HepG2 (cell line): ENCODE measurements around the gene TPCN2. TPM values are rescaled to one million over a fixed set of nuclear protein-coding genes. Genes with fewer than 3 reads are reported as not detected.
A peak's percentile ranks its signal among the peaks of the same experiment; 100 is the strongest.

ENCODE experiments used
- ATAC-seq: fragments of 200-7000 bp; cut with Tn5 transposase; 3 replicates; pipeline ENCODE4 v1.9.1; 2020; ENCODE audit warnings: mild to moderate bottlenecking, moderate library complexity
- BruUV-seq: library from RNA; stranded (reverse); fragments of 400-500 nt; replicated peaks from 2 replicates; lab custom pipeline; 2021; lab: Mats Ljungman, UMichigan
- CTCF ChIA-PET: fragments of 300-600 bp; formaldehyde crosslinking; extraction: SDS; loops from one replicate; lab custom pipeline; 2021; ENCODE audit warnings: low total read pairs, inconsistent platforms, low intra/inter-chr PET ratio; lab: Yijun Ruan, JAX
- POLR2A ChIA-PET: fragments of 350-600 bp; sonication (Branson Sonifier 250); formaldehyde crosslinking; loops from one replicate; lab custom pipeline; 2020; ENCODE audit warnings: antibody characterized with exemption, inconsistent platforms; lab: Yijun Ruan, JAX
- DNase-seq: peaks from one replicate; pipeline ENCODE4 v3.0.0-alpha.2; 2015; ENCODE audit warnings: low spot score
- FAIRE-seq: peaks from 3 replicates; lab custom pipeline; 2011; peaks lifted over from hg19 to GRCh38; lab: Jason Lieb, UNC
- H2AFZ ChIP-seq: one replicate; pipeline ENCODE4 v1.6.1; 2011; ENCODE audit warnings: low read length, inconsistent platforms
- H3K27ac ChIP-seq: fragments of 300-600 bp; 3 replicates; pipeline ENCODE4 v1.8.0; 2011; ENCODE audit warnings: mixed run types, mild to moderate bottlenecking, mixed read lengths, low read length, inconsistent platforms; ENCODE audit not compliant: insufficient read depth; ENCODE audit errors: extremely low read length
- H3K27me3 ChIP-seq, 2 experiments: fragments of 200-600 bp in 1 of 2; 2 replicates in 1 of 2; 3 replicates in 1 of 2; pipeline versions ENCODE4 v1.6.0 to v1.8.0; 2011; ENCODE audit warnings: low read length in 2 of 2, mild to moderate bottlenecking in 2 of 2, moderate library complexity in 2 of 2, inconsistent platforms in 1 of 2; ENCODE audit not compliant: insufficient read depth in 2 of 2, control insufficient read depth in 1 of 2
- H3K36me3 ChIP-seq, 2 experiments: fragments of 200-600 bp in 1 of 2; replicated peaks in 1 of 2; 2 replicates in 1 of 2; 3 replicates in 1 of 2; pipeline versions ENCODE4 v1.5.1 to v1.8.0; 2011; ENCODE audit warnings: low read length in 2 of 2, inconsistent platforms in 1 of 2; ENCODE audit not compliant: insufficient read depth in 2 of 2, control insufficient read depth in 1 of 2
- H3K4me1 ChIP-seq: 2 replicates; pipeline ENCODE4 v1.5.1; 2012; ENCODE audit warnings: low read length, inconsistent platforms; ENCODE audit not compliant: insufficient read depth
- H3K4me2 ChIP-seq: 2 replicates; pipeline ENCODE4 v1.6.0; 2011; ENCODE audit warnings: low read depth, low read length, inconsistent platforms
- H3K4me3 ChIP-seq, 3 experiments: fragments of 200-600 bp in 1 of 3; sonication (generic), shearing (Covaris generic) in 1 of 3; replicated peaks in 1 of 3; 2 replicates each; pipeline ENCODE4 v1.5.1; 2011 to 2016; ENCODE audit warnings: low read length in 3 of 3, inconsistent platforms in 2 of 3, low read depth in 2 of 3, mild to moderate bottlenecking in 2 of 3, control low read depth in 1 of 3, mixed read lengths in 1 of 3; ENCODE audit not compliant: insufficient read depth in 1 of 3
- H3K79me2 ChIP-seq: one replicate; pipeline ENCODE4 v1.6.1; 2011; ENCODE audit warnings: low read length, inconsistent platforms; ENCODE audit not compliant: insufficient read depth
- H3K9ac ChIP-seq: 2 replicates; pipeline ENCODE4 v1.6.0; 2011; ENCODE audit warnings: mild to moderate bottlenecking, low read depth, low read length, inconsistent platforms; ENCODE audit not compliant: insufficient read depth
- H3K9me3 ChIP-seq: 2 replicates; pipeline ENCODE4 v1.5.1; 2012; ENCODE audit warnings: mild to moderate bottlenecking, low read length
- H4K20me1 ChIP-seq: 2 replicates; pipeline ENCODE4 v1.6.0; 2011; ENCODE audit warnings: inconsistent platforms, mild to moderate bottlenecking, low read length, moderate library complexity; ENCODE audit not compliant: insufficient read depth
- BRCA1 ChIP-seq: sonication (generic); formaldehyde crosslinking; IDR thresholded peaks from 2 replicates; pipeline ENCODE4 v1.4.0; 2020; ENCODE audit warnings: missing genetic modification reagents
- FOSL2 ChIP-seq: sonication (generic); formaldehyde crosslinking; IDR thresholded peaks from 2 replicates; pipeline ENCODE4 v1.4.0; 2020; ENCODE audit warnings: missing genetic modification reagents
- SAP130 ChIP-seq: IDR thresholded peaks from 2 replicates; pipeline ENCODE4 v1.6.1; 2016; ENCODE audit warnings: low read depth
- WGBS: methylation state at CpG from one replicate; pipeline ENCODE4 v1.1.6; 2017; ENCODE audit warnings: low lambda C conversion rate; 5-methylcytosine and 5-hydroxymethylcytosine counted together
- in situ Hi-C: cut with HindIII; loops from 2 replicates; pipeline ENCODE4 v1.10.0; 2017; ENCODE audit warnings: low pct_unique_long_range_greater_than_20kb; ENCODE audit not compliant: extremely low pct_ligation_motif_present
- intact Hi-C: fragments of 100-400 bp; cut with micrococcal nuclease; formaldehyde crosslinking; loops from one replicate; pipeline ENCODE4 v1.10.0; 2022; ENCODE audit not compliant: unreplicated experiment
- polyA plus RNA-seq, 8 experiments: library from polyadenylated mRNA; depleted of rRNA in 3 of 8; stranded (reverse) in 7 of 8; unstranded in 1 of 8; fragments of >200 nt; fragmentation: Illumina TruSeq in 4 of 8; extraction: Trizol in 4 of 8; gene quantifications; 2 replicates each; pipeline versions ENCODE4 v1.2.1 to v1.2.3, GENCODE V29; 2011 to 2016; ENCODE audit warnings: low read depth in 4 of 8, missing spikeins in 1 of 8, mixed read lengths in 1 of 8; ENCODE audit not compliant: insufficient read depth in 1 of 8
- total RNA-seq, 5 experiments: library from RNA; depleted of rRNA; stranded (reverse); fragments of >200 nt; fragmentation: Illumina TruSeq; extraction: Trizol; gene quantifications; 2 replicates each; pipeline ENCODE4 v1.2.3, GENCODE V29; 2016; ENCODE audit warnings: low read depth in 1 of 5
- TF ChIP-seq, protein P1 (sequence below): sonication (generic); formaldehyde crosslinking; IDR thresholded peaks from 2 replicates; pipeline ENCODE4 v1.4.0; 2020; ENCODE audit warnings: missing genetic modification reagents
- TF ChIP-seq, protein P2 (sequence below): sonication (generic); formaldehyde crosslinking; IDR thresholded peaks from 2 replicates; pipeline ENCODE4 v1.5.1; 2020; ENCODE audit warnings: mild to moderate bottlenecking, missing genetic modification reagents, moderate library complexity

TPCN2 gene
- total and polyA plus RNA-seq, 2 of the 13 experiments (the other 11 are each of a cell fraction or from before 2014, with no cell fraction given) = 5.6 to 5.9 TPM

DNA sequence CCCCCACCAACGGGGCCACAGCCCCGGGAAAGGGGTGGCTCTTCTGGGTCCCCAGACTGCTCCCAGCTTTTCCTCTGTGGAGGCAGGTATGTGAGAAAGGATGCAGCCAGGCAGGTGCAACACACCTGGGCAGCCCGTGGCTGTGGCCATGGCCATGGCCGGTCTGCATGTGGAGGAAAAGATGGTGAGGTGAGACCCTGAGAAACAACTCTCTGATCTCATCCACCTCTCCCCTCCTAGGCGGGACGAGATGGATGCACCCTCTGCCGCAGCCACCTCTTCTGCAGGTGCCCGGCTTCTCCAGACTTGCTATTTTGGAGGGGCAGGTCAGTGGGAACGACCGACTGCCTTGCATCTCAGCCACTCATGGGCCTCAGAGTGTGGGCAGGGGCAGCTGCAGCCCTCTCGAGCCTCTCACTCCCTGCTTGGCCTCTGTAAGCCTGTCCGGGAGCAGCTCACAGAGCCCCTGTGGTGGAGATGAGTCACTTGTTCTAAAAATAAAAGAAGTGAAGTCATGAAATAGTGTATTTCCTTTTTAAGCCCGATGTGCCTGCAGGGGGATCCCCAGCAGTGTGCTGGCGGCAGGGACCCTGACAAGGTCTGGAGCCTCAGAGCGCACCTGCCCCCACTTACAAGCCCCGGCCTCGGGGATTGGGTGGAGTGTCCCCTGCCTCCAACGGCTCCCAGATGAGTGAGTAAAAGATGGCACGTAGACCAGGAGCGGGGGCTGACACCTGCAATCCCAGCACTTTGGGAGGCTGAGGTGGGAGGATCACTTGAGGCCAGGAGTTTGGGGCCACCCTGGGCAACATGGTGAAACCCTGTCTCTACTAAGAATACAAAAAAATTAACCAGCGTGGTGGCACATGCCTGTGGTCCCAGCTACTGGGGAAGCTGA, 117.7 kb downstream of the TPCN2 start:
- no peaks in the 10 kb centered on the region for H3K36me3 ChIP-seq
- H3K9ac ChIP-seq = no peak overlapping the region
- intact Hi-C loops = no loop called here
- FAIRE-seq = no peak
- TF ChIP-seq BRCA1 (CRISPR knock-in tag) = no peak
- TF ChIP-seq FOSL2 = peak; percentile 78
- 0 out of 2 replicates have a peak, but pooled peaks have one; percentile 12 for TF ChIP-seq SAP130 (CRISPR knock-in tag)
- TF ChIP-seq, protein P1, sequence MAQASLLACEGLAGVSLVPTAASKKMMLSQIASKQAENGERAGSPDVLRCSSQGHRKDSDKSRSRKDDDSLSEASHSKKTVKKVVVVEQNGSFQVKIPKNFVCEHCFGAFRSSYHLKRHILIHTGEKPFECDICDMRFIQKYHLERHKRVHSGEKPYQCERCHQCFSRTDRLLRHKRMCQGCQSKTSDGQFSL (CRISPR knock-in tag) = no peak
- TF ChIP-seq, protein P2, sequence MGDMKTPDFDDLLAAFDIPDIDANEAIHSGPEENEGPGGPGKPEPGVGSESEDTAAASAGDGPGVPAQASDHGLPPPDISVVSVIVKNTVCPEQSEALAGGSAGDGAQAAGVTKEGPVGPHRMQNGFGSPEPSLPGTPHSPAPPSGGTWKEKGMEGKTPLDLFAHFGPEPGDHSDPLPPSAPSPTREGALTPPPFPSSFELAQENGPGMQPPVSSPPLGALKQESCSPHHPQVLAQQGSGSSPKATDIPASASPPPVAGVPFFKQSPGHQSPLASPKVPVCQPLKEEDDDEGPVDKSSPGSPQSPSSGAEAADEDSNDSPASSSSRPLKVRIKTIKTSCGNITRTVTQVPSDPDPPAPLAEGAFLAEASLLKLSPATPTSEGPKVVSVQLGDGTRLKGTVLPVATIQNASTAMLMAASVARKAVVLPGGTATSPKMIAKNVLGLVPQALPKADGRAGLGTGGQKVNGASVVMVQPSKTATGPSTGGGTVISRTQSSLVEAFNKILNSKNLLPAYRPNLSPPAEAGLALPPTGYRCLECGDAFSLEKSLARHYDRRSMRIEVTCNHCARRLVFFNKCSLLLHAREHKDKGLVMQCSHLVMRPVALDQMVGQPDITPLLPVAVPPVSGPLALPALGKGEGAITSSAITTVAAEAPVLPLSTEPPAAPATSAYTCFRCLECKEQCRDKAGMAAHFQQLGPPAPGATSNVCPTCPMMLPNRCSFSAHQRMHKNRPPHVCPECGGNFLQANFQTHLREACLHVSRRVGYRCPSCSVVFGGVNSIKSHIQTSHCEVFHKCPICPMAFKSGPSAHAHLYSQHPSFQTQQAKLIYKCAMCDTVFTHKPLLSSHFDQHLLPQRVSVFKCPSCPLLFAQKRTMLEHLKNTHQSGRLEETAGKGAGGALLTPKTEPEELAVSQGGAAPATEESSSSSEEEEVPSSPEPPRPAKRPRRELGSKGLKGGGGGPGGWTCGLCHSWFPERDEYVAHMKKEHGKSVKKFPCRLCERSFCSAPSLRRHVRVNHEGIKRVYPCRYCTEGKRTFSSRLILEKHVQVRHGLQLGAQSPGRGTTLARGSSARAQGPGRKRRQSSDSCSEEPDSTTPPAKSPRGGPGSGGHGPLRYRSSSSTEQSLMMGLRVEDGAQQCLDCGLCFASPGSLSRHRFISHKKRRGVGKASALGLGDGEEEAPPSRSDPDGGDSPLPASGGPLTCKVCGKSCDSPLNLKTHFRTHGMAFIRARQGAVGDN = peak; percentile 18; the same call in 1 of the 2 replicates
- peaks cover 0 to 13% of the 10 kb centered on the region in 2 experiments; a peak in 1 of 5 replicates for H3K27me3 ChIP-seq
- peaks cover 10% of the 10 kb centered on the region for H3K4me1 ChIP-seq
- WGBS = 32% methylated on average over 14 of the region's 21 CpGs
- POLR2A ChIA-PET = interaction anchor here (1.7 kb wide), 1 partner anchor 10 kb away, joined by 8 read pairs; no protein-coding TSS in a partner anchor
- no peaks in the 10 kb centered on the region for H3K9me3 ChIP-seq
- no peak overlapping the region for H3K27ac ChIP-seq
- no peak overlapping the region for H3K4me2 ChIP-seq
- BruUV-seq = no TSS peak
- peak; percentile 50 for DNase-seq
- no peak overlapping the region for H3K4me3 ChIP-seq
- peak; percentile 65 for ATAC-seq
- in situ Hi-C loops = no loop called here
- H4K20me1 ChIP-seq = no peaks in the 10 kb centered on the region
- CTCF ChIA-PET = no interaction called here
- H2AFZ ChIP-seq = no peak overlapping the region
- no peaks in the 10 kb centered on the region for H3K79me2 ChIP-seq
